GM12892 (cell line): ENCODE results near the gene PACS1.
"Not testable (repeated sequence)": the region's sequence is repeated elsewhere in the genome, so short reads cannot be mapped to it uniquely, and the experiment has no call there.

ENCODE experiments used
- DNase-seq: peaks from one replicate; pipeline ENCODE4 v3.0.0; 2011; ENCODE audit not compliant: insufficient read length
- FAIRE-seq: peaks from 2 replicates; lab custom pipeline; 2011; peaks lifted over from hg19 to GRCh38; lab: Jason Lieb, UNC
- POLR2A ChIP-seq: IDR thresholded peaks from 2 replicates; pipeline ENCODE4 v1.6.1; 2011; ENCODE audit warnings: low read depth, low read length, control low read depth
- POLR2AphosphoS5 ChIP-seq: IDR thresholded peaks from 2 replicates; pipeline ENCODE4 v1.6.1; 2011; ENCODE audit warnings: low read depth, low read length, control low read depth
- TAF1 ChIP-seq: IDR thresholded peaks from 2 replicates; pipeline ENCODE4 v1.6.1; 2011; ENCODE audit warnings: low read depth, mild to moderate bottlenecking, control low read depth, low read length, borderline replicate concordance

Gene PACS1

DNA sequence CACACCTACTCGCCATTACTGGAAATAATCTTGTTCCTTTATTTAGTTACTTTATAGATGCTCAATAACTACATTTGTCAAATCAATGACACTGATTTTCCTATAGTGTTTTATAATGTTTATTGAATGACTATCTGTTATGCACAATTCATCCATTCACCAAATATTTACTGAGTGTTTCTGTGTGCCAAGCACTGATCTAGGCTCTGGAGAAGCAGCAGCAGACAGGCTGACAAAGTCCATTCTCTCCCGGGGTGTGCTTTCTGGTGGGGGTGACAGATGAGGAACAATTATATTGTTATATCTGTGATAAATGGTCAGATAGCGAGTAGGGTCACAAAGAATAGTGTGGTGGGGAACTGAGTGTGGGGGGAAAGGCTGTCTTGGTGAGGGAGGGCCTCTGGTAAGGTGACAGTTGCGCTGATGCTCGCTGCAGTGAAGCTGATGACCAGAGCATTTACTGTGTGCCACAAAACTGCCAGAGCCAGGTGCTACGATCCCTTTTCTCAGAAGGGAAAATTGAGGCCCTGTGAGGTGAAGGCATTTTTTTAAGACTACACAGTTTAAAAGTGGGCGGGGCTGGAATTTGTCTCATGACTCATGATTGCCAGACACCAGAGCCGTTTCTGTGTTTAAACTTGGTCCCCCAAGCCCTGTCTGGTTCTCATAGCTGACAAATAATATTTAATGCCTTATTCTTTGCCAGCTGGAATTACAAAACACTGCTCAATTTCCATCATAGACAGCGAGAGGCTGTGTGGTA, 10.2 kb downstream of the PACS1 start:
- FAIRE-seq, result no peak
- DNase-seq, result no peak
- no peak for TF ChIP-seq POLR2AphosphoS5
- TF ChIP-seq POLR2A, result no peak
- no peak for TF ChIP-seq TAF1

DNA sequence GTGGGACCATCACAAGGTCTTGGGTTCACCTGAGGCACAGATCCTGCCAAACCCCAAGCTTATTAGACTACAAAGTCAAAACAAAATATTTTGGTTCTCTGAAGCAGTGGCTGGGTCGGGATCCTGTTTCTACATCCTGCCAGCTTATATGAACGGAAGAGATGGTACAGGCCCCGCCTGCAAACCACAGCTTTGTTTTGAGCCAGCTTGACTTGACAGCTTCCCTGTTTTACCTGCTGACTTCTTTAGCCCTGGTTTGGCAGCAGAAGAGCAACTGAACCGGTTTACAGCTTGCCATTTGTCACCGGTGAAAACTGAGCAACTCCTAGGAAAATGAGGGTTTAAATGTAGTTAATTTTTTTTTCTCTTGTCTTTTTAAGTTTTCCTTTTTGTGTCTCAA, 11.4 kb downstream of the PACS1 start:
- FAIRE-seq, result peak; percentile 86
- TF ChIP-seq POLR2A (no peak), POLR2AphosphoS5 (no peak), TAF1 (no peak)
- peak; percentile 52 for DNase-seq

DNA sequence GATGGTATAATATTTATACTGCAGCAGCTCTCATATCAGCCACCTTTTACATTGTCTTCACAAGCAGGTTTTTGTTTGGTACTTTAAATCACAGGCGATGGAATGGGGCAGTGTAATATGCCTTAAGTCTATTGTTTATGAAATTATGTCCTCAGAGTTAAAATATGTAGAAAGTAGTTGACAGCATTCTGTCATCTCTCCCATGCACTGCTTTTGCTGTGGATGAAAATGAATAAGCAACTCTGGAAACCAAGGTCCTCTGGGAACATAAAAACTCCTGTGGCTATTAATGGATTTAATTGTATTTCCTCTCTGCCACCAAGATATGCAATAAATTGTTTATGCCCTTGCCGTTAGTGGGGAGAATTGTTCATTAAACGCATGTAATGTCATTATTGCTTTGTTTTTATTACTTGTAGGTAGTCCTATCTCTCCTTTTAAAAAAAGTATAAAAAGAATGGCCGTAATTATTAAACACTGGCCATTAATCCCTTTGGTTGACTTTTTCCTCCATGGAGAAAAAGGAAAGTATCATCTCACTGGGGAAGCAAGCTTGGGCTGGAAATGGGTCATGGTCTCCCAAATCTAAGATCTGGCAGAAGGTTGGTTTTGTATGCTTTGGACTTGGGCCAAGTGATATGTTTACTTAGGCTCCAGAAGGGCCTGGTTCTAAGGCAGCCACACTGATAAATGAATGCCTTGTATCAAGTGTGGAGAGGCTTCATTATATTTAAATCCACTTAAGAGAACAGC, 13.1 kb downstream of the PACS1 start:
- no peak for DNase-seq

DNA sequence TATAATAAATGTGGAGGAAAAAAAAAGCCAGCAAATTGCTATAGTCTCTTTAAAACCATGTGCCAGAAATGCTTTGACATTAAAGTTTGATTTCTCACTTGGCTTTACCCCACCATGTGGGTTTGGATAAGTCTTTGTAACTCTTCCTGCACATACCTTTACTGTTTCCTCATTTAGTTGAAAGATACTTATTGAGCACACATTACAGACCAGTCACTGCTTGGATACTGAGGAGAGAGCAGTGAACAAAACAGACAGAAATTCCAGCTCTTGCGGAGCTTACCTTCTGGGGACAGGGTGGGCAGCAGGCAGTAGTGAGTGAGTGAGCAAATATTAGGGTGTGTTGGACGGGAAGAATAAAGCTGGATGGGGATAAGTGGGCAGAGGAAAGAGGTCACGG, 13.7 kb downstream of the PACS1 start:
- TF ChIP-seq TAF1 (no peak), POLR2A (no peak)
- FAIRE-seq, result no peak
- no peak for DNase-seq

More for the DNA sequence above, 13.1 kb downstream of the PACS1 start:
- TF ChIP-seq POLR2AphosphoS5 (no peak), TAF1 (no peak), POLR2A (no peak)
- peak; percentile 62 for FAIRE-seq

DNA sequence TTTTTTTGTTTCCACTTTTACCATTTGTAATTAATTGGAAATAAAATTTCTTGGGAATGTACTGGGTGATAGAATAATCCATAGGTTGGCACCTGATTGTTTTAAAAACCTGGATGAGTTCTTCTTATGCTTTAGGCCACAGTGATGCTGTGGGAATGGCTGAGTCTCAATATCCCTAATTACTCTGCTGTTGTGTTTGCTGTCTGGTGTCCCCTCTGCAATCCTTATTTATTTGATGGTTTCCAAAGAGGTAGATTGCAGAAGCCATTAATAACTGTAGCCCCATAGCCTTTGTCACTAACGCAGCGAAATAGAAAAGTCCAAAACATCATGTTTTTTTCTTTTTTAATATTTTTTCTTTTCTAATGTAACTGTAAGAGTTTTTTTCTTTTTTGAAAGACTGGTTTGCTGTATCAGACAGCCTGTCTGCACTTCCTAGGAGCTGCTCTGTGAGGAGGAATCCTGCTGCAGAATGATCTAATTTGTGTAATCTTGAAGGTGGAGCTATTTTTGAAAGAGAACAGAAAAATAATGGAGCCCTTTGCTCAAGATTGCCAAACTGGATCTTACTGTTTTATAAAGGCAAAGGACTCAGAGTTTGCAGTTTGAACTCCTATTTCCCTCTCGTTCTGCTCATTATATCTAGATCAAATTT, 14.9 kb downstream of the PACS1 start:
- FAIRE-seq (no peak), DNase-seq (no peak)
- no peak for TF ChIP-seq POLR2A

DNA sequence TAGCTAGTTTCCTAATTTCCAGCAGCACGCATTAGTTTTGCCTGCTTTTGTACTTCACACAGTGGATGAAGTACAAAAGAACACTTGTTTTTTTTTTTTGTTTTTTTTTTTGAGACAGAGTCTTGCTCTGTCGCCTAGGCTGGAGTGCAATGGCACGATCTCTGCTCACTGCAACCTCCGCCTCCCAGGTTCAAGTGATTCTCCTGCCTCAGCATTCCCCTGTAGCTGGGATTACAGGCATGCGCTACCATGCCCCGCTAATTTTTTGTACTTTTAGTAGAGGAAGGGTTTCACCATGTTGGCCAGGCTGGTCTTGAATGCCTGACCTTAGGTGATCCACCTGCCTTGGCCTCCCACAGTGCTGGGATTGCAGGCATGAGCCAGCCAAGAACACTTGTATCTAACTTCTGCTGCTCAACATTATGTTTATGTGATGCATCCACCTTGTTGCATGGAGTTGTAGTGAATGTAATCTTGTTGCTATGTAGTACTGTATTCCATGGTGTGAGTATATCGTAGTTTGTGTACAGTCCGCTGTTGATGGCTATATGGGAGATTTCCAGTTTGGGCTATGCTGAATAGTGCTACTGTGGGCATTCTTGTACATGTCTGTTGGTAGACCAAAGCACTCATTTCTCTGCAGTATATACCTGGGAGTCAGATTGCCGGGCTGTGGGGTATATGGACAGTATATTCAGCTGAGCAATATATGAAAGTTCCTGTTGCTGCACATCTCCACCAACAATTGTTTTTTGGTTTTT, 17.3 kb downstream of the PACS1 start:
- DNase-seq (no peak), FAIRE-seq (peak; percentile 83)
- no peak for TF ChIP-seq TAF1
- no peak for TF ChIP-seq POLR2A
- no peak for TF ChIP-seq POLR2AphosphoS5

DNA sequence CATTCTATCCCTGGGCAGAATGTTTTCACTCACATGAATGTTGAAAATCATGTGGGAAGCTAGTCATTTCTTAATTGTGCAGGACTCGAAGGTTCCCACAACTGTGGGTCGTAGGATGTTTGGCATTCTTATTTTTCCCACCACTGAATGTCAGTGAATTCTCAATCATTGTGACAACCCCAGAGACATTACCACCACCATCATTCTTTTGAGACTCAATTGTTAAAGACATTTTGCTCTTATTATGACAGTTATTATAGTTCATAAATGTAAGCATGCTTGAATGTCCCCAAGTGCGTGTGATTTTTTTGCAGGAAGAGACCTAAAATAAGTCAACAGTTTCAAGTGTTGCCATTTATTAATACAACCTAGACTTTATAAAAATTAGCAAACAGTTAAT, 19.0 kb downstream of the PACS1 start:
- peak; percentile 30 for FAIRE-seq
- TF ChIP-seq POLR2AphosphoS5 (no peak), TAF1 (no peak), POLR2A (no peak)
- DNase-seq, result no peak

DNA sequence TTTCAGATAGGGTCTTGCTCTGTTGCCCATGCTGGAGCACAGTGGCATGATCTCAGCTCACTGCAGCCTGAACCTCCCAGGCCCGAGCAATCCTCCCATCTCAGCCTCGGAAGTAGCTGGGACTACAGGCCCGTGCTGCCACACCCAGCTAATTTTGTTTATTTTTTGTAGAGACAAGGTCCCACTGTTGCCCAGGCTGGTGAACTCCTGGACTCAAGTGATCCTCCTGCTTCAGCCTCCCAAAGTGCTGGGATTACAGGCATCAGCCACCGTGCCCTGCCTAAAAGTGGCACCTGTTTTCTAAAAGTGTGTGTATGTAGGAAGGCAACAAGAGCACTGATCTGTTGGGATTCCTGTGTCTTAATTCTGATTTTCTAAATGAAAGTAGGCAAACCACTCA, 20.2 kb downstream of the PACS1 start:
- FAIRE-seq, result no peak
- TF ChIP-seq TAF1, result no peak
- no peak for DNase-seq

DNA sequence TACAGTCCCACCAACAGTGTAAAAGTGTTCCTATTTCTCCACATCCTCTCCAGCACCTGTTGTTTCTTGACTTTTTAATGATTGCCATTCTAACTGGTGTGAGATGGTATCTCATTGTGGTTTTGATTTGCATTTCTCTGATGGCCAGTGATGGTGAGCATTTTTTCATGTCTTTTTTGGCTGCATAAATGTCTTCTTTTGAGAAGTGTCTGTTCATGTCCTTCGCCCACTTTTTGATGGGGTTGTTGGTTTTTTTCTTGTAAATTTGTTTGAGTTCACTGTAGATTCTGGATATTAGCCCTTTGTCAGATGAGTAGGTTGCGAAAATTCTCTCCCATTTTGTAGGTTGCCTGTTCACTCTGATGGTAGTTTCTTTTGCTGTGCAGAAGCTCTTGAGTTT, 22.1 kb downstream of the PACS1 start:
- FAIRE-seq, result not testable (repeated sequence)

DNA sequence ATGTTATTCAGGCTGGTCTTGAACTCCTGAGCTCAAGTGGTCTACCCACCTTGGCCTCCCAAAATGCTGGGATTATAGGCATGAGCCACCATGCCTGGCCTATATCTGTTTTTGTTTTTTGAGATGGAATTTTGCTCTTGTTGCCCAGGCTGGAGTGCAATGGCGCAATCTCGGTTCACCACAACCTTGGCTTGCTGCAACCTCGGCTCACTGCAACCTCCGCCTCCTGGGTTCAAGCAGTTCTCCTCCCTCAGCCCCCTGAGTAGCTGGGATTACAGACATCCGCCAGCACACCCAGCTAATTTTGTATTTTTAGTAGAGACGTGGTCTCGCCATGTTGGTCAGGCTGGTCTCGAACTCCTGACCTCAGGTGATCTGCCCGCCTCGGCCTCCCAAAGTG, 29.7 kb downstream of the PACS1 start:
- FAIRE-seq, DNase-seq: not testable (repeated sequence)

More for the DNA sequence above, 22.1 kb downstream of the PACS1 start:
- DNase-seq, result not testable (repeated sequence)

DNA sequence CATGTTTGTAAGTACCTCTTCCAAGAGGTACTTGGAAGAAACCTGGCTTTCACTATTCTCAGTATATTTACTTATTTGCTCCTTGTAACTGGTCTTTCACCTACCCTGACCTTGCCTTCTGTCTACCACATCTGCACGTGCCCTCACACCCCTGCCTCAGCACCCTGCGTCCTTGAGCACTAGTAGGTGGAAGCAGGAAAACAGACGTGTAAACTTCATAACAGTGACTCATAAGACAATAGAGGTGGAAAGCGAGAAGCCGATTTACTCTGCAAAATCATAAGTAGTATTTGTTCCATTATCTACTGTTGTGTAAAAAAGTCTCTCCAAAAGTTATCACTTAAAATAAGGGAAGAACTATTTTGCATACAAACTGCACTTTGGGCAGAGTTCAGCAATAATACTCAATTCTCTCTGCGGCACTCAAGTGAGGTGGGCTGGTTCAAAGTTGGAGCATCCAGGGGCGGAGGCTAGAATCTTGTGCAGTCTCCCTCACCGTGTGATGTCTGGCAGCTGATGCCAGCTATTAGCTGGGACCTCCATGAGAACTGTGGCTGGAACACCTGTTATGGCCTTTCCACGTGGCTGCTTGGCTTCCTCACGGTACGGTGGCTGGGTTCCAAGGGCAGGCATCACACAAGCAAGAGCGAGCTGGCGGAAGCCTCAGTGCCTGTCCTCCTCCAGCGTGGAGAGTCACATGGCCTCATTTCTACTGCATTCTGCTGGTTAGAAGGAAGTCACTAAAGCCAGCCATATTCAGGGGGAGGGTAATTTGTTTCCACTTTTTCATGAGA, 30.4 kb downstream of the PACS1 start:
- peak; percentile 94 for FAIRE-seq
- TF ChIP-seq POLR2AphosphoS5 (peak; percentile 55; the same call in 1 of the 2 replicates), POLR2A (peak; percentile 61), TAF1 (no peak)
- DNase-seq, result peak; percentile 37
